SK-N-SH treated with all-trans-retinoic acid at 6 μM for 48 hours (cell line): ENCODE measurements around the gene CTNNBL1.
A peak's percentile ranks its signal among the peaks of the same experiment; 100 is the strongest.

Source experiments
- ATAC-seq: fragments of 200-7000 bp; cut with Tn5 transposase; 3 replicates; pipeline ENCODE4 v1.9.1; 2020; ENCODE audit warnings: mild to moderate bottlenecking, moderate library complexity
- ARNTL ChIP-seq: fragments of 450-650 bp; formaldehyde crosslinking; IDR thresholded peaks from 2 replicates; pipeline ENCODE4 v1.5.0; 2020; ENCODE audit warnings: low read depth, mild to moderate bottlenecking, moderate library complexity, borderline replicate concordance
- BACH2 ChIP-seq: fragments of 250-450 bp; sonication (Bioruptor Pico); IDR thresholded peaks from 2 replicates; pipeline ENCODE4 v1.9.0; 2021; ENCODE audit warnings: mild to moderate bottlenecking, borderline replicate concordance
- CSDC2 ChIP-seq: fragments of 250-450 bp; sonication (Bioruptor Pico); IDR thresholded peaks from 2 replicates; pipeline ENCODE4 v1.5.0; 2020; ENCODE audit warnings: mild to moderate bottlenecking, moderate library complexity
- CSRNP3 ChIP-seq: fragments of 250-450 bp; sonication (Bioruptor Pico); IDR thresholded peaks from 2 replicates; pipeline ENCODE4 v1.5.1; 2021; ENCODE audit warnings: mild to moderate bottlenecking, moderate library complexity
- ESRRG ChIP-seq: fragments of 250-450 bp; sonication (Bioruptor Pico); IDR thresholded peaks from 2 replicates; pipeline ENCODE4 v1.6.1; 2021; ENCODE audit warnings: mild to moderate bottlenecking
- GLIS3 ChIP-seq: fragments of 250-450 bp; sonication (Bioruptor Pico); IDR thresholded peaks from 2 replicates; pipeline ENCODE4 v1.5.0; 2020; ENCODE audit warnings: mild to moderate bottlenecking, moderate library complexity
- ISL1 ChIP-seq: fragments of 250-450 bp; sonication (Bioruptor Pico); IDR thresholded peaks from 2 replicates; pipeline ENCODE4 v2.1.2; 2022; ENCODE audit warnings: mild to moderate bottlenecking, moderate library complexity
- OSR1 ChIP-seq: fragments of 250-450 bp; sonication (Bioruptor Pico); IDR thresholded peaks from 2 replicates; pipeline ENCODE4 v1.8.0; 2022; ENCODE audit warnings: moderate library complexity, mild to moderate bottlenecking, inconsistent platforms
- PATZ1 ChIP-seq: fragments of 250-450 bp; sonication (Bioruptor Pico); IDR thresholded peaks from 2 replicates; pipeline ENCODE4 v1.8.0; 2020; ENCODE audit warnings: mild to moderate bottlenecking, moderate library complexity, borderline replicate concordance
- POU6F1 ChIP-seq: fragments of 250-450 bp; sonication (Bioruptor Pico); IDR thresholded peaks from 2 replicates; pipeline ENCODE4 v1.8.0; 2021; ENCODE audit warnings: low read depth, mild to moderate bottlenecking, moderate library complexity, borderline replicate concordance
- PPARA ChIP-seq: fragments of 250-450 bp; sonication (Bioruptor Pico); IDR thresholded peaks from 2 replicates; pipeline ENCODE4 v1.5.0; 2020; ENCODE audit warnings: mild to moderate bottlenecking, borderline replicate concordance
- RARB ChIP-seq: fragments of 250-450 bp; sonication (Bioruptor Pico); IDR thresholded peaks from 2 replicates; pipeline ENCODE4 v1.8.0; 2021; ENCODE audit warnings: mild to moderate bottlenecking, moderate library complexity
- SNAI2 ChIP-seq: fragments of 250-450 bp; sonication (Bioruptor Pico); IDR thresholded peaks from 2 replicates; pipeline ENCODE4 v1.5.0; 2020; ENCODE audit warnings: mild to moderate bottlenecking, moderate library complexity
- TCF4 ChIP-seq: fragments of 250-450 bp; sonication (Bioruptor Pico); IDR thresholded peaks from 2 replicates; pipeline ENCODE4 v1.8.0; 2021; ENCODE audit warnings: mild to moderate bottlenecking, moderate library complexity, borderline replicate concordance
- TOX ChIP-seq: fragments of 250-450 bp; sonication (Bioruptor Pico); IDR thresholded peaks from 2 replicates; pipeline ENCODE4 v1.8.0; 2021; ENCODE audit warnings: mild to moderate bottlenecking, moderate library complexity, borderline replicate concordance
- TSHZ2 ChIP-seq: fragments of 250-450 bp; sonication (Bioruptor Pico); IDR thresholded peaks from 2 replicates; pipeline ENCODE4 v1.5.0; 2020; ENCODE audit warnings: mild to moderate bottlenecking, moderate library complexity
- ZC3H10 ChIP-seq: fragments of 250-450 bp; sonication (Bioruptor Pico); IDR thresholded peaks from 2 replicates; pipeline ENCODE4 v1.5.1; 2021; ENCODE audit warnings: mild to moderate bottlenecking, moderate library complexity
- ZFP3 ChIP-seq: fragments of 250-450 bp; sonication (Bioruptor Pico); IDR thresholded peaks from 2 replicates; pipeline ENCODE4 v1.5.0; 2020; ENCODE audit warnings: mild to moderate bottlenecking, moderate library complexity
- ZFP30 ChIP-seq: fragments of 450-650 bp; formaldehyde crosslinking; IDR thresholded peaks from 2 replicates; pipeline ENCODE4 v1.5.0; 2022; ENCODE audit warnings: mild to moderate bottlenecking, moderate library complexity
- ZNF70 ChIP-seq: fragments of 450-650 bp; formaldehyde crosslinking; IDR thresholded peaks from 2 replicates; pipeline ENCODE4 v1.5.0; 2020; ENCODE audit warnings: mild to moderate bottlenecking, moderate library complexity
- ZNF8 ChIP-seq: fragments of 450-650 bp; formaldehyde crosslinking; IDR thresholded peaks from 2 replicates; pipeline ENCODE4 v1.5.0; 2020; ENCODE audit warnings: mild to moderate bottlenecking, moderate library complexity

CTNNBL1 gene

GRCh38 chr20:37690626-37691369 is 3.0 kb upstream of the CTNNBL1 start (continued):
- TF ChIP-seq BACH2 (CRISPR knock-in tag), result no peak
- no peak for TF ChIP-seq ZFP3 (CRISPR knock-in tag)
- TF ChIP-seq ZFP30 (CRISPR knock-in tag), result no peak
- TF ChIP-seq, all 23 proteins: peak for 0

GRCh38 chr20:37692459-37693166 is 1.2 kb upstream of the CTNNBL1 start:
- TF ChIP-seq ZFP3 (CRISPR knock-in tag), result no peak
- TF ChIP-seq ESRRG (CRISPR knock-in tag), result no peak
- no peak for TF ChIP-seq ARNTL (CRISPR knock-in tag)
- no peak for TF ChIP-seq TSHZ2 (CRISPR knock-in tag)
- TF ChIP-seq GLIS3 (CRISPR knock-in tag), result no peak
- no peak for TF ChIP-seq CSRNP3 (CRISPR knock-in tag)
- no peak for TF ChIP-seq ZFP30 (CRISPR knock-in tag)
- no peak for TF ChIP-seq OSR1 (CRISPR knock-in tag)
- TF ChIP-seq ZC3H10 (CRISPR knock-in tag), result no peak
- TF ChIP-seq ZNF70 (CRISPR knock-in tag), result no peak
- TF ChIP-seq ISL1 (CRISPR knock-in tag), result no peak
- no peak for TF ChIP-seq TCF4 (CRISPR knock-in tag)
- no peak for TF ChIP-seq BACH2 (CRISPR knock-in tag)
- ATAC-seq, result no peak

GRCh38 chr20:37693242-37693634 is 592 bp upstream of the CTNNBL1 start:
- peak; percentile 55 for ATAC-seq
- TF ChIP-seq SNAI2 (CRISPR knock-in tag) (no peak), ARNTL (CRISPR knock-in tag) (no peak), ZC3H10 (CRISPR knock-in tag) (no peak), OSR1 (CRISPR knock-in tag) (no peak), PATZ1 (CRISPR knock-in tag) (no peak), TCF4 (CRISPR knock-in tag) (no peak), ZNF8 (CRISPR knock-in tag) (no peak), CSRNP3 (CRISPR knock-in tag) (no peak), TSHZ2 (CRISPR knock-in tag) (no peak), PPARA (CRISPR knock-in tag) (no peak), CSDC2 (no peak), ZNF70 (CRISPR knock-in tag) (no peak), RARB (CRISPR knock-in tag) (no peak), TOX (CRISPR knock-in tag) (no peak), ZFP30 (CRISPR knock-in tag) (no peak), BACH2 (CRISPR knock-in tag) (no peak), POU6F1 (CRISPR knock-in tag) (no peak), GLIS3 (CRISPR knock-in tag) (no peak), ZFP3 (CRISPR knock-in tag) (no peak)
